GM13976 (cell line): ENCODE results near the gene TRIM28.

Experiments used
- DNase-seq: peaks from one replicate; pipeline ENCODE4 v3.0.0; 2012; ENCODE audit warnings: low spot score
- CTCF ChIP-seq: IDR thresholded peaks from 2 replicates; pipeline ENCODE4 v1.5.1; 2012; ENCODE audit warnings: borderline replicate concordance, mild to moderate bottlenecking; ENCODE audit not compliant: insufficient read depth; ENCODE audit errors: extremely low read depth, missing control alignments, control extremely low read depth
- in situ Hi-C: fragments of 300-500 bp; cut with MboI; formaldehyde crosslinking; loops from one replicate; pipeline ENCODE4 v1.12.0; 2022; ENCODE audit warnings: low sequenced_read_pairs, mixed read lengths, inconsistent platforms; ENCODE audit not compliant: unreplicated experiment

TRIM28 gene

GRCh38 chr19:58563034-58563573 lies 19.2 kb downstream of the TRIM28 start:
- peak; percentile 77 for DNase-seq
- no peak for TF ChIP-seq CTCF
- in situ Hi-C loops: no loop called here

- TF ChIP-seq CTCF: no peak
- DNase-seq: no peak
- in situ Hi-C loops: no loop called here
Observed at GRCh38 chr19:58563823-58564222, 20.0 kb downstream of the TRIM28 start.

GRCh38 chr19:58566989-58567388 lies 23.1 kb downstream of the TRIM28 start:
- in situ Hi-C loops: no loop called here
- DNase-seq: no peak
- TF ChIP-seq CTCF: no peak

DNA sequence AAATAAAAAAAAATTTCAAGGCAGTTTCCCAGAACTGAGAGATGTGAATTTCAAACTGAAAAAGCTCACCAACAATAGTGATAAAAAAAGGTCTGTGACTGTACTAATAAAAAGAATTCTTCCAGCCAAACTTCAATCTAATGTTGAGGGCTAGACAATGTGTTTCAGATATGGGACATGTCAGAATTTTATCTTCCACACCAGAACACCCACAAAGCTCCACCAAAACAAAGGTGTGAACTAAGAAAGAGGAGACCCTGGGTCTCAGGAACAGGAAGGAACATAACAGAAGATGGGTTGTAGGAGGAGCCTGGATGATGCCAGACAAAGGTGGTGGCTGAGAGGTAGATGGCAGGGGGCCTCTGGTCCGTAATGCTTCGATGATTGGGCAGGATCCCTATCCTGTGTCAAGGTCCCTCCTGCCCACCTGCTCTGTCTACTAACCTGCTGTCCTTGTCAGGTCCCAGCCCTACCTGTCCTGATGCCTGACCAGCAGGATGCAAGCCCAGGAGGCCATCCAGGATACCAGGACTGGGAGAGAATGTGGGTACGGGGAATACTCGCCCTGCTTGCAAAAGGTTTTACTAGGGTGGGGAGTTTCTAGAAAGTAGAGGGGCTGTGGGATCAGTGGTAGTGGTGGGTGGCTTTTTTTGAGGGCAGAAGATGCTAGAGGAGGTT lies 24.7 kb downstream of the TRIM28 start:
- no peak for DNase-seq
- no peak for TF ChIP-seq CTCF
- in situ Hi-C loops: no loop called here

GRCh38 chr19:58569191-58569942 lies 25.5 kb downstream of the TRIM28 start:
- in situ Hi-C loops: no loop called here
- DNase-seq: no peak

DNA sequence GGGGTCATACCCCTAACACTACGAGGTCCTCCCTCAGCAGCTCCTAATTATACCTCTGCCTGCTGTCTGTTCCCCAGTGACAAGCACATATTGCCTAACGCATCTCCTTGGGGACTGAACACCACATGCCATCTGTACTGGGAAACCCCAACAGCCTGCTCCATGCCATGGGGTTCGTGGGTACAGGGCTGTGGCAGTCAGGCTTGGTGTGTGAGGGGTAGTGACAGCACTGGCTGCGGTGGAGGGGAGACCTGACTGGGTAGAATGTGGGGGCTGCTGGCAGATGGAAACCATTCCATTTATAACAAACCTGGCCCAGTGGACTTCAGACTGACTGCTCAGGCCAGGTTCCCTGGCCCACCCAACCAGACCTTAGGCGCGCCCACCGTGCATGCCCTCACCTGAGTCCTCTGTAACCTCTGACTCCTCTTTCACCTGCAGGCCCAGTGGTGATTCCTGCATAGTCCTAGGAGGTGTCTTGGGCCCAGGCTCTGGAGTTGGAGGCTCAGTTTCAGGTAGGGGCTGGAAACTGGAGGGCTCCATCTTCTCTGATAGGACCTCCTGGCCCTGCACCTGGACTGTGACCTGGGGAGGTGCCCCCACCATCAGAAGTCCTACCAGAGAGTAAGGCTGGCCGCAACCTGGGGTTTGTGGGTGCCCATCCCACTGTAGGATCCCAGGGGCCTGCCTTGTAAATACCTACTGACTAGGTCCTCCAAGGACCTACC lies 26.2 kb downstream of the TRIM28 start:
- in situ Hi-C loops: no loop called here
- no peak for TF ChIP-seq CTCF
- DNase-seq: no peak

More at GRCh38 chr19:58569191-58569942, 25.5 kb downstream of the TRIM28 start:
- no peak for TF ChIP-seq CTCF
